ENCODE data around the gene TIRAP.
"Not testable (repeated sequence)": the region's sequence is repeated elsewhere in the genome, so short reads cannot be mapped to it uniquely, and the experiment has no call there.

TIRAP gene

GRCh38 chr11:126303623-126304456 lies 20.9 kb downstream of the TIRAP start, which contains the start of gene DCPS:
Gene DCPS, plus strand, starts transcription at chr11:126304060. Its CDS starts 21 bp downstream, at chr11:126304081.
- in situ Hi-C loops (cut with MboI; ENCODE audit: low pct_unique_long_range_greater_than_20kb, low sequenced_read_pairs, unreplicated experiment), result no loop called here
- TF ChIP-seq CTCF (IDR thresholded peaks at IDR 0.05; ENCODE audit: extremely low read depth, insufficient read depth, missing control alignments), result no peak
- peak; percentile 91 for DNase-seq (ENCODE audit: low spot score)

GRCh38 chr11:126304457-126305075 lies 21.7 kb downstream of the TIRAP start:
- in situ Hi-C loops (cut with MboI; ENCODE audit: low pct_unique_long_range_greater_than_20kb, low sequenced_read_pairs, unreplicated experiment), result no loop called here
- TF ChIP-seq CTCF (IDR thresholded peaks at IDR 0.05; ENCODE audit: extremely low read depth, insufficient read depth, missing control alignments), result no peak
- no peak for DNase-seq (ENCODE audit: low spot score)

GRCh38 chr11:126305699-126306098 lies 22.8 kb downstream of the TIRAP start:
- no peak for TF ChIP-seq CTCF (IDR thresholded peaks at IDR 0.05; ENCODE audit: extremely low read depth, insufficient read depth, missing control alignments)
- peak; percentile 73 for DNase-seq (ENCODE audit: low spot score)
- in situ Hi-C loops (cut with MboI; ENCODE audit: low pct_unique_long_range_greater_than_20kb, low sequenced_read_pairs, unreplicated experiment), result no loop called here

GRCh38 chr11:126307706-126308105 lies 24.8 kb downstream of the TIRAP start:
- in situ Hi-C loops (cut with MboI; ENCODE audit: low pct_unique_long_range_greater_than_20kb, low sequenced_read_pairs, unreplicated experiment), result no loop called here
- no peak for DNase-seq (ENCODE audit: low spot score)
- peak; percentile 38 for TF ChIP-seq CTCF (IDR thresholded peaks at IDR 0.05; ENCODE audit: extremely low read depth, insufficient read depth, missing control alignments)

GRCh38 chr11:126308271-126308671 lies 25.4 kb downstream of the TIRAP start:
- DNase-seq (ENCODE audit: low spot score), result no peak
- in situ Hi-C loops (cut with MboI; ENCODE audit: low pct_unique_long_range_greater_than_20kb, low sequenced_read_pairs, unreplicated experiment), result no loop called here
- no peak for TF ChIP-seq CTCF (IDR thresholded peaks at IDR 0.05; ENCODE audit: extremely low read depth, insufficient read depth, missing control alignments)

GRCh38 chr11:126308771-126309170 lies 25.9 kb downstream of the TIRAP start:
- in situ Hi-C loops (cut with MboI; ENCODE audit: low pct_unique_long_range_greater_than_20kb, low sequenced_read_pairs, unreplicated experiment); DNase-seq (ENCODE audit: low spot score): not testable (repeated sequence)

All from GM13977 (cell line).